IMR-90 (cell line): ENCODE results near the gene NAA38. TPM values are rescaled to one million over a fixed set of nuclear protein-coding genes. Genes with fewer than 3 reads are reported as not detected.

Experiments used
- ATAC-seq: fragments of 200-7000 bp; cut with Tn5 transposase; 2 replicates; pipeline ENCODE4 v1.9.1; 2020; ENCODE audit warnings: low read depth, mild to moderate bottlenecking, moderate library complexity
- BruUV-seq: library from RNA; stranded (reverse); fragments of 400-500 nt; replicated peaks from 2 replicates; lab custom pipeline; 2021; lab: Mats Ljungman, UMichigan
- CTCF ChIA-PET: fragments of 300-600 bp; formaldehyde crosslinking; extraction: SDS; loops from one replicate; lab custom pipeline; 2021; ENCODE audit warnings: antibody characterized with exemption; lab: Yijun Ruan, JAX
- POLR2A ChIA-PET: fragments of 300-600 bp; sonication (Branson Sonifier 250); formaldehyde crosslinking; loops from one replicate; lab custom pipeline; 2022; ENCODE audit warnings: antibody characterized with exemption; ENCODE audit not compliant: unreplicated experiment; lab: Charles Lee
- DNase-seq: peaks from one replicate; pipeline ENCODE4 v3.0.0; 2013
- H2AFZ ChIP-seq: replicated peaks from 2 replicates; pipeline ENCODE3; 2013; ENCODE audit warnings: low read length, mild to moderate bottlenecking; ENCODE audit not compliant: poor library complexity
- H2AK5ac ChIP-seq: 2 replicates; pipeline ENCODE4 v1.6.1; 2013; ENCODE audit warnings: low read depth, low read length, inconsistent platforms
- H2AK9ac ChIP-seq: replicated peaks from 2 replicates; pipeline ENCODE3; 2013; ENCODE audit warnings: mild to moderate bottlenecking, low read depth, low read length, moderate library complexity; ENCODE audit not compliant: poor library complexity
- H2BK120ac ChIP-seq: 2 replicates; pipeline ENCODE4 v1.6.1; 2013; ENCODE audit warnings: low read depth, low read length, inconsistent platforms
- H2BK15ac ChIP-seq: 3 replicates; pipeline ENCODE4 v1.6.1; 2013; ENCODE audit warnings: low read depth, low read length, inconsistent platforms
- H2BK20ac ChIP-seq: 2 replicates; pipeline ENCODE4 v1.6.1; 2013; ENCODE audit warnings: low read depth, mild to moderate bottlenecking, inconsistent platforms, low read length, moderate library complexity
- H2BK5ac ChIP-seq: 2 replicates; pipeline ENCODE4 v1.6.1; 2013; ENCODE audit warnings: mild to moderate bottlenecking, low read depth, low read length, inconsistent platforms; ENCODE audit not compliant: poor library complexity, severe bottlenecking
- H3K14ac ChIP-seq: replicated peaks from 2 replicates; pipeline ENCODE4 v1.6.1; 2013; ENCODE audit warnings: low read depth, low read length, inconsistent platforms
- H3K18ac ChIP-seq: 2 replicates; pipeline ENCODE4 v1.6.1; 2013; ENCODE audit warnings: low read depth, low read length, control low read depth
- H3K23ac ChIP-seq: 2 replicates; pipeline ENCODE4 v1.6.1; 2013; ENCODE audit warnings: low read depth, low read length, inconsistent platforms
- H3K27ac ChIP-seq: 2 replicates; pipeline ENCODE4 v1.5.1; 2013; ENCODE audit warnings: mild to moderate bottlenecking, control low read depth, low read length; ENCODE audit not compliant: insufficient read depth
- H3K27me3 ChIP-seq: 2 replicates; pipeline ENCODE4 v1.6.1; 2013; ENCODE audit warnings: low read length; ENCODE audit not compliant: control insufficient read depth, insufficient read depth
- H3K36me3 ChIP-seq: 2 replicates; pipeline ENCODE4 v1.6.1; 2013; ENCODE audit warnings: low read length, mixed read lengths; ENCODE audit not compliant: control insufficient read depth, insufficient read depth
- H3K4ac ChIP-seq: 2 replicates; pipeline ENCODE4 v1.6.1; 2013; ENCODE audit warnings: low read depth, low read length, inconsistent platforms
- H3K4me1 ChIP-seq: 2 replicates; pipeline ENCODE4 v1.6.1; 2013; ENCODE audit warnings: low read length, mixed read lengths; ENCODE audit not compliant: control insufficient read depth, insufficient read depth
- H3K4me2 ChIP-seq: 2 replicates; pipeline ENCODE4 v1.6.1; 2013; ENCODE audit warnings: low read depth, mild to moderate bottlenecking, control low read depth, low read length, moderate library complexity
- H3K4me3 ChIP-seq: 2 replicates; pipeline ENCODE4 v1.5.1; 2013; ENCODE audit warnings: low read depth, mild to moderate bottlenecking, control low read depth, low read length, moderate library complexity; ENCODE audit not compliant: insufficient read depth
- H3K56ac ChIP-seq: 2 replicates; pipeline ENCODE4 v1.6.1; 2013; ENCODE audit warnings: low read length, inconsistent platforms; ENCODE audit not compliant: insufficient read depth; ENCODE audit errors: extremely low read depth
- H3K79me1 ChIP-seq, 2 experiments: 2 replicates each; pipeline ENCODE4 v1.6.1; 2013; ENCODE audit warnings: low read length in 2 of 2, inconsistent platforms in 1 of 2, low read depth in 1 of 2
- H3K9ac ChIP-seq: 2 replicates; pipeline ENCODE4 v1.6.1; 2013; ENCODE audit warnings: low read depth, low read length, control low read depth
- H3K9me1 ChIP-seq: 2 replicates; pipeline ENCODE4 v1.6.1; 2013; ENCODE audit warnings: low read length, inconsistent platforms; ENCODE audit not compliant: insufficient read depth
- H3K9me3 ChIP-seq: 2 replicates; pipeline ENCODE4 v1.6.1; 2013; ENCODE audit warnings: low read length; ENCODE audit not compliant: control insufficient read depth, insufficient read depth
- H4K20me1 ChIP-seq: 2 replicates; pipeline ENCODE4 v1.6.1; 2013; ENCODE audit warnings: low read length, inconsistent platforms; ENCODE audit not compliant: insufficient read depth
- H4K5ac ChIP-seq: 2 replicates; pipeline ENCODE4 v1.6.1; 2013; ENCODE audit warnings: mild to moderate bottlenecking, low read depth, low read length, control low read depth
- H4K8ac ChIP-seq, 2 experiments: 2 replicates each; pipeline ENCODE4 v1.6.1; 2013; ENCODE audit warnings: low read depth in 2 of 2, low read length in 2 of 2, control low read depth in 1 of 2, inconsistent platforms in 1 of 2
- H4K91ac ChIP-seq: 2 replicates; pipeline ENCODE4 v1.6.1; 2013; ENCODE audit warnings: low read depth, low read length, inconsistent platforms; ENCODE audit not compliant: insufficient read depth
- CEBPB ChIP-seq: IDR thresholded peaks from 2 replicates; pipeline ENCODE4 v1.6.1; 2012; ENCODE audit warnings: low read depth, low read length, improper control_type of control experiment
- CTCF ChIP-seq: conservative IDR thresholded peaks from 2 replicates; pipeline ENCODE4 v1.5.1; 2012; ENCODE audit warnings: mild to moderate bottlenecking, low read depth, low read length, improper control_type of control experiment
- FOS ChIP-seq: fragments of 150-350 bp; IDR thresholded peaks from 2 replicates; pipeline ENCODE4 v1.6.1; 2016; ENCODE audit warnings: low read depth, low read length
- MAFK ChIP-seq: IDR thresholded peaks from 2 replicates; pipeline ENCODE4 v1.6.1; 2012; ENCODE audit warnings: low read depth, low read length, improper control_type of control experiment
- MAZ ChIP-seq: IDR thresholded peaks from 2 replicates; pipeline ENCODE4 v1.6.1; 2012; ENCODE audit warnings: low read depth, mild to moderate bottlenecking, low read length, improper control_type of control experiment, moderate library complexity, borderline replicate concordance
- MXI1 ChIP-seq: IDR thresholded peaks from 2 replicates; pipeline ENCODE4 v1.6.1; 2012; ENCODE audit warnings: low read depth, mild to moderate bottlenecking, low read length, moderate library complexity, borderline replicate concordance
- NFE2L2 ChIP-seq: fragments of 150-350 bp; IDR thresholded peaks from 2 replicates; pipeline ENCODE4 v1.6.1; 2016; ENCODE audit warnings: low read depth, mild to moderate bottlenecking, low read length
- POLR2A ChIP-seq: IDR thresholded peaks from 2 replicates; pipeline ENCODE4 v1.6.1; 2012; ENCODE audit warnings: mild to moderate bottlenecking, low read depth, low read length
- RAD21 ChIP-seq: IDR thresholded peaks from 2 replicates; pipeline ENCODE4 v1.6.1; 2012; ENCODE audit warnings: low read length, improper control_type of control experiment
- RCOR1 ChIP-seq: IDR thresholded peaks from 2 replicates; pipeline ENCODE4 v1.6.1; 2012; ENCODE audit warnings: mild to moderate bottlenecking, low read length, improper control_type of control experiment; ENCODE audit not compliant: insufficient replicate concordance
- WGBS, 2 experiments: methylation state at CpG; one replicate each; pipeline versions ENCODE4 v1.1.5 to v1.1.7; 2013; ENCODE audit warnings: missing lambda C conversion rate in 2 of 2; ENCODE audit not compliant: insufficient read length in 1 of 2; ENCODE audit errors: extremely low coverage in 2 of 2; 5-methylcytosine and 5-hydroxymethylcytosine counted together
- dilution Hi-C: fragments of 300-500 bp; cut with HindIII; formaldehyde crosslinking; loops from one replicate; pipeline ENCODE4 v1.14.3; 2018; ENCODE audit warnings: low sequenced_read_pairs; ENCODE audit not compliant: unreplicated experiment
- in situ Hi-C: fragments of 300-500 bp; cut with MboI; formaldehyde crosslinking; loops from 3 replicates; pipeline ENCODE4 v1.14.3; 2019; ENCODE audit warnings: low sequenced_read_pairs, inconsistent platforms, mixed read lengths
- intact Hi-C: fragments of 100-400 bp; cut with micrococcal nuclease; formaldehyde crosslinking; loops from 2 replicates; pipeline ENCODE4 v1.10.0; 2022
- polyA plus RNA-seq, 3 experiments: library from polyadenylated mRNA; depleted of rRNA; stranded (reverse); fragments of >200 nt; gene quantifications; 2 replicates each; pipeline ENCODE4 v1.2.3, GENCODE V29; 2012; ENCODE audit warnings: low replicate concordance in 1 of 3
- total RNA-seq: library from RNA; depleted of rRNA; stranded (reverse); fragments of >200 nt; gene quantifications from 2 replicates; pipeline ENCODE4 v1.2.3, GENCODE V29; 2012
- TF ChIP-seq, protein P1 (sequence below): fragments of 150-350 bp; IDR thresholded peaks from 2 replicates; pipeline ENCODE4 v1.6.1; 2016; ENCODE audit warnings: low read depth, mild to moderate bottlenecking, low read length, moderate library complexity, borderline replicate concordance
- TF ChIP-seq, protein P2 (sequence below): fragments of 150-350 bp; IDR thresholded peaks from 2 replicates; pipeline ENCODE4 v1.6.1; 2017; ENCODE audit warnings: mild to moderate bottlenecking, antibody characterized with exemption, low read length, low read depth

Gene NAA38
- total and polyA plus RNA-seq, 2 of the 4 experiments (the other 2 are of a cell fraction): 40.7 to 76.8 TPM

GRCh38 chr17:7834957-7835813 lies 22.2 kb downstream of the NAA38 start:
- no TSS peak for BruUV-seq
- no peak overlapping the region; the same call in 1 of the 2 replicates for H2BK120ac ChIP-seq
- H3K4me3 ChIP-seq: peak overlapping the region; percentile 64
- peak overlapping the region; percentile 98 for H2AFZ ChIP-seq
- dilution Hi-C loops: no loop called here
- peak overlapping the region; percentile 91 for H3K4me2 ChIP-seq
- H4K8ac ChIP-seq: peak overlapping the region in 1 of 2 experiments; percentile 77; a peak in 2 of 4 replicates
- peaks cover 9% of the 10 kb centered on the region; the same call in 1 of the 2 replicates for H3K9me1 ChIP-seq
- POLR2A ChIA-PET: interaction anchor here (0.7 to 1.0 kb wide), 2 partner anchors 22 to 140 kb away, joined by 3 to 11 read pairs; partner anchors contain the start of gene NAA38
- H2AK9ac ChIP-seq: peak overlapping the region; percentile 95
- H3K23ac ChIP-seq: peak overlapping the region; percentile 57; the same call in 1 of the 2 replicates
- H3K36me3 ChIP-seq: peaks cover 3% of the 10 kb centered on the region; the same call in 1 of the 2 replicates
- intact Hi-C loops: loop anchor here (1.0 to 5.0 kb wide), 2 partner anchors 16 to 483 kb away; partner anchors contain the start of gene KCTD11
- peak overlapping the region; percentile 14; the same call in 1 of the 2 replicates for H3K18ac ChIP-seq
- in situ Hi-C loops: no loop called here
- H2BK20ac ChIP-seq: no peak overlapping the region
- WGBS, 2 experiments: 0% methylated on average over 3 of the region's 69 CpGs; no CpG with 5 or more reads in 1 of the 2 experiments
- peak overlapping the region; percentile 16; the same call in 1 of the 2 replicates for H4K91ac ChIP-seq
- peak overlapping the region; percentile 81 for H2AK5ac ChIP-seq
- H3K79me1 ChIP-seq: peaks cover 7 to 41% of the 10 kb centered on the region in 2 experiments; a peak in 3 of 4 replicates
- H3K14ac ChIP-seq: peak overlapping the region; percentile 58; the same call in 1 of the 2 replicates
- no peak overlapping the region for H4K5ac ChIP-seq
- H3K4ac ChIP-seq: peak overlapping the region; percentile 64
- CTCF ChIA-PET: interaction anchor here (0.5 to 0.8 kb wide), 5 partner anchors 10 to 343 kb away, joined by 3 to 4 read pairs (median 4); partner anchors contain the start of gene NAA38
- peak overlapping the region; percentile 89 for H3K27ac ChIP-seq
- no peak overlapping the region; the same call in 1 of the 2 replicates for H3K56ac ChIP-seq
- peak overlapping the region; percentile 90 for H3K9ac ChIP-seq
- peak overlapping the region; percentile 92 for H2BK5ac ChIP-seq
- H3K4me1 ChIP-seq: peaks cover 15% of the 10 kb centered on the region
- peak; percentile 99 for DNase-seq
- no peaks in the 10 kb centered on the region for H3K9me3 ChIP-seq
- peaks cover 22% of the 10 kb centered on the region for H4K20me1 ChIP-seq
- peaks cover 4% of the 10 kb centered on the region for H3K27me3 ChIP-seq
- ATAC-seq: peak; percentile 63
- peak overlapping the region; percentile 50; the same call in 1 of the 3 replicates for H2BK15ac ChIP-seq
- TF ChIP-seq MXI1: peak; percentile 79; the same call in 1 of the 2 replicates
- peak; percentile 76 for TF ChIP-seq RAD21
- TF ChIP-seq RCOR1: no peak
- TF ChIP-seq POLR2A: peak; percentile 79
- peak; percentile 27; the same call in 1 of the 2 replicates for TF ChIP-seq CEBPB
- TF ChIP-seq, protein P1, sequence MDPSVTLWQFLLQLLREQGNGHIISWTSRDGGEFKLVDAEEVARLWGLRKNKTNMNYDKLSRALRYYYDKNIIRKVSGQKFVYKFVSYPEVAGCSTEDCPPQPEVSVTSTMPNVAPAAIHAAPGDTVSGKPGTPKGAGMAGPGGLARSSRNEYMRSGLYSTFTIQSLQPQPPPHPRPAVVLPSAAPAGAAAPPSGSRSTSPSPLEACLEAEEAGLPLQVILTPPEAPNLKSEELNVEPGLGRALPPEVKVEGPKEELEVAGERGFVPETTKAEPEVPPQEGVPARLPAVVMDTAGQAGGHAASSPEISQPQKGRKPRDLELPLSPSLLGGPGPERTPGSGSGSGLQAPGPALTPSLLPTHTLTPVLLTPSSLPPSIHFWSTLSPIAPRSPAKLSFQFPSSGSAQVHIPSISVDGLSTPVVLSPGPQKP: no peak
- TF ChIP-seq NFE2L2: no peak
- peak; percentile 96 for TF ChIP-seq MAZ
- TF ChIP-seq FOS: no peak
- no peak for TF ChIP-seq MAFK
- TF ChIP-seq CTCF: peak; percentile 79
- TF ChIP-seq, protein P2, sequence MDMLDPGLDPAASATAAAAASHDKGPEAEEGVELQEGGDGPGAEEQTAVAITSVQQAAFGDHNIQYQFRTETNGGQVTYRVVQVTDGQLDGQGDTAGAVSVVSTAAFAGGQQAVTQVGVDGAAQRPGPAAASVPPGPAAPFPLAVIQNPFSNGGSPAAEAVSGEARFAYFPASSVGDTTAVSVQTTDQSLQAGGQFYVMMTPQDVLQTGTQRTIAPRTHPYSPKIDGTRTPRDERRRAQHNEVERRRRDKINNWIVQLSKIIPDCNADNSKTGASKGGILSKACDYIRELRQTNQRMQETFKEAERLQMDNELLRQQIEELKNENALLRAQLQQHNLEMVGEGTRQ: peak; percentile 71
